ENCODE measurements around the gene KMT2B. TPM values are rescaled to one million over a fixed set of nuclear protein-coding genes. Genes with fewer than 3 reads are reported as not detected.

Gene KMT2B
- polyA plus RNA-seq, 3 donors = 31.2 to 39.1 (median 37.6) TPM

DNA sequence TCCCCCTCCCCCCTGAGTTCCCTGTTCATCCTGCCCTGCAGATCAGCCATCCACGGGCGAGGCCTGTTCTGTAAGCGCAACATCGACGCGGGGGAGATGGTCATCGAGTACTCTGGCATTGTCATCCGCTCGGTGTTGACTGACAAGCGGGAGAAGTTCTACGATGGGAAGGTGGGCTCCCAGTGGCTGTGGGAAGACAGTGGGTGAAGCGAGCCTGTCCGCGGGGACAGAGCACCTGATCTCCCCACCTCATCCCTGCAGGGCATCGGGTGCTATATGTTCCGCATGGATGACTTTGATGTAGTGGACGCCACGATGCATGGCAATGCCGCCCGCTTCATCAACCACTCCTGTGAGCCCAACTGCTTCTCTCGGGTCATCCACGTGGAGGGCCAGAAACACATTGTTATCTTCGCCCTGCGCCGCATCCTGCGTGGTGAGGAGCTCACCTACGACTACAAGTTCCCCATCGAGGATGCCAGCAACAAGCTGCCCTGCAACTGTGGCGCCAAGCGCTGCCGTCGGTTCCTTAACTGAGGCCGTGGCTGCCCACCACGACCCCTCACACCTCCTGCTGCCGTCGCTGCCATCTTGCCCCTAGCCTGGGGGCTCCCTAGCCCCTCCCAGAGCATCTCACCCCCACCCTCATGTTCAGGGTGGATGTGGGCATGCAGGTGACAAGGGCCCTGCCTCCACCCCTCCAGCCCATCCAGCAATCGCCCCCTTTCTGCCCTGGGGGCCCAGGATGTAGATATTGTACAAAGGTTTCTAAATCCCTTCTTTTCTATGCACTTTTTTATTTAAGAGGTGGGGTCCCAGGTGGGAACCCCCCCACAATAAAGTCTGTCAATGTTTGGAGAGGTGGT, 20.5 kb downstream of the KMT2B start:
- no peak for DNase-seq (ENCODE audit: extremely low read depth in 1 of 11, low read depth in 9 of 11, low spot score in 4 of 11)

DNA sequence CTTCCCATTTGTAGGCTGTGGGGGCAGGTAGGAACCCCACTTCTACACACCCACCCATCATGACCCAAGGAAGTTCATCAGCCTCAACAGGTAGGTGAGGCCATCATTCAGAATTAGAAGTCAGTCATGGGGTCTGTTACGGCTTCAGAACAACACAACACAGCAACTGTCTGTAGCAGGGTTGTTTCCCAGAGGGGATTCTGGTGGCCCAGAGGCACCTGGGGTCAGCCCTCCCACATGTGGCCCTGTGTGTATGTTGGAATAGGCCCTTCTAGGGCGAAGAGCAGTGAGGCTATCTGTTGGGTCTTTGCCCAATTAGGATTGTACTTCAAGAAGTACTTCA, 21.1 kb downstream of the KMT2B start:
- no peak for DNase-seq (ENCODE audit: extremely low read depth in 1 of 11, low read depth in 9 of 11, low spot score in 4 of 11)

DNA sequence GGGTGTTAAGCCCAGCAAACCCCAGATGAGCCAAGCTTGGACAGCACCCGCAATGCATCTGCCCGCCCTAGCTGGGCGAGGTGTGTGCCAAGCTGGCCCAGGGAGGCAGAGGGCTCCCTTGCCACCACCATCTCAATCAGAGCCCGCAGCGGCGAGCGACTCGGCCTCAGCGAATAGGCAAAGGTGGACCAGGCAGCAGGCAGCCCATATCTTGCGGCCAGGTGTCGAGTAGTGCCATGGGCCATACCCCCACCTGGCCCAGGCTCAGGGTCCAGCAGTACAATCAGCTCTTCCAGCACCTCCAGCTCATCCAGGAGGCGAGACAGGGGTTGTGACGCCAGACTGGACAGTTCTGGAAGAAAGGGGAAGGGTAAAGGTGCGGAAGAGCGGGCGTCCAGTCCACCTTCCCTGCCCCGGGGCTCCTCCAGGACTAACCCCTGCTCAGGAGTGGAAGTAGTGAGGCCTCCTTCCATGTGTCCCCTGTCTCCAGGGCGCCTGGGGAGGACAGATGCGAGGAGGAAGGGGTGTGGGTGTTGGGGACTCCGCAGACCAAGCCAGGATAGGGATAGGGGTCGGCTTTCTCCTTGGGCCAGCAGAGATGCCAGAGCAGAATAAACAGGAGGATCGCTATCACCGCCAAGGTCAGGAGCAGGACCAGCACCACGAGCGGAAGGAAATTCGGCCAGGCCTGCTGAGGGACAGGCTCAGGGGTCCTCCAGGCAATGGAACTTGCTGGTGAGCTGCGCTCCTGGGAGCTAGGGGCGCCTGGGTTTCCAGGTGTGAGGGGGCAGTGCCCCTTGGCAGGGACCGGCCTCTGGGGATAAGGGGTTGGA, 21.7 kb downstream of the KMT2B start:
- DNase-seq (ENCODE audit: extremely low read depth in 1 of 11, low read depth in 9 of 11, low spot score in 4 of 11) = no peak

DNA sequence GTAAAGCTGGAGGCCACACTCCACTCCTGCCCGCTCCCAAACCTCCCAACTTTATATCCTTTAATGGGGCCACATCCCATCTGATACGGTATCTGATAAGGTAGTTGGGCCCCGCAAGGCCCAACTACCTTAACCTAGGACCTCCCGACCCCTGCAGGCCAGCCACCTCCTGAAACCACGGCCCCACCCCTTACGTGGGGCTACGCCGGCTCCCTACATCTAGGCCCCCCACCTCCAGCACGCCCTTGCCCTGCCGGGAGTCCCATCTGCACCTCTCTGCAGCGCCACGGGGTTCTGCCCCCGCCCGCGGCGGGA, 22.3 kb downstream of the KMT2B start:
- no peak for DNase-seq (ENCODE audit: extremely low read depth in 1 of 11, low read depth in 9 of 11, low spot score in 4 of 11)

DNA sequence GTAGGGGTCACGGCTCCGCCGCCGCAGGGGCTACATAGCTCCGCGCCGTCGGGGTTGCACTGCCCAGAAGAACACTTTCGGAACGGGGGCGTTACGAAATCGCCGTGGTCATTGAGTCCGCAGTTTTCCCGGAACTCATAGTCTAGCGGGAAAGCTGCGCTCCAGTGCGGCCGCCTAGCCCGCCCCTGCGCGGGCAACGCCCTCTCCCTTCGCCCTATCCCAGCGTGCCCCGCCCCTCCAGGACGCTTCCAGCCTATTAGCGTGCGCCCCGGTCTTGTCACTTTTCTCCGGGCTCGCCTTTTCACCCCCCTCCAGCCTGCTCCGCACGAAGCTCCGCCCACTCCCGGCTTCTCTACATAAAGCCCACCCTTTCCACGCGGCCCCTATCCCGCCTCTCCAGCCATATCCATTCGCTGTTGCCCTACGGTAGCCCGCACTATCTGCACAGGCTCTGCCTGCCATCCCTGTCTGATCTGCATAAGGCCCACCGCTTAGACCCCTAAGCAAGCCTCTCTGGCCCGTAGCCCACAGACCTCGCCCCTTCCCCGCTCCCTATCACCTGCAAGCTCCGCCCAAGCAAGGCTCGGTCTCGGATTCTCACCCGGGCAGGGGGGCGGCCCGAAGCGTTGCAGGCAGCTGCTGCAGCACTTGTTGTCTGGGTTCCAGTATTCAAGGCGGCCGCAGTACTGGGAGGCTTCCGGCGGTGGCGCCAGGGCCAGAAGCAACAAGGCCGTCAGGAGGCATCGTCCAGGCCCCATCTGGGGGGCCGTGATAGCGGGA, 22.8 kb downstream of the KMT2B start:
- peak in 10 of 11 donors; percentile 89 to 97 (median 96) for DNase-seq (ENCODE audit: extremely low read depth in 1 of 11, low read depth in 9 of 11, low spot score in 4 of 11)

DNA sequence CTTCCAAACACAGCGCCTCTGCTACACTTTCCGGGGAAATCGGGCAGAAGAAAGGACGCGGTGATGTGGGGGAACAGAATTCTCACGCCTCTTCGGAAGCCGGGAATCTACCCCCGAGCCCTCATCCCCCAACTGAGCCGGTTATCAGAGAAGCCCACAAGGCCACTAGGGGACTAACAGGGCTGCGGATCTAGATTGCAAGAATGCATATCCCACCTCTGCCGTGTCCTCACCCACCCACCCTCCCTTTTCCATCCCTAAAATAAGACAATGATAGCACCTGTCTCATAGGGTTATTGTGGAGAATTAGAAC, 23.4 kb downstream of the KMT2B start:
- DNase-seq (ENCODE audit: extremely low read depth in 1 of 11, low read depth in 9 of 11, low spot score in 4 of 11) = no peak

DNA sequence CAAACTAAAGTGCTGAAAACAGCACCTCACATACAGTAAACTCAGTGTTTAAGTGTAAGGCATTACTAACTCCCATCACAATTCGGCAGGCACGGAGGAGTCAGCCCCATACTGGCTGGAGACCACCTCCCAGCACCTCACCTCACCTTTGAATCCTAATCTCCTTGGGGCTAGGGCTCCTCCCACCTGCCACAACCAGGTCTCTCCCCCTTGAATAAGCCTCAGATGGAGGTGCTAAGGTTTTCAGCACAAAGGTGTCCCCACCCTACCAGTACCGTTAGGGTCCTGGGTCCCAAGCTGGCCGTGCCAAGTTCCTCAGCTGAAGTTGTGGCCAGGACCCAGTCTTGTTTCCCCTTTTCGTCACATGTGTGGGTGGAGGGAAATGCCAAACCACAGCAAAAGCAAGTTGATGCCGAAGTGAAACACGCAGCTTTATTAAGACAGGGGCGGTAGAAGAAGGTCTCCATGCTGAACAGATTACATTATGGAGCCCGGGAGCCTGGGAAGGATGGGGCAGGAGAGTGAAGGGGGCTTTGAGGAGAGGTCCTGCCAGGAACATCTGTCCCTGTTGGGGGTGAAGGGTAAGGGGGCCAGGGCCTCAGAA, 24.4 kb downstream of the KMT2B start, which contains the start of gene IGFLR1:
Gene IGFLR1 (minus strand): TSS at position 332 of the 604 bp plus-strand sequence. CDS start 1,272 bp downstream, outside the sequence.
- DNase-seq (ENCODE audit: extremely low read depth in 1 of 11, low read depth in 9 of 11, low spot score in 4 of 11) = no peak

DNA sequence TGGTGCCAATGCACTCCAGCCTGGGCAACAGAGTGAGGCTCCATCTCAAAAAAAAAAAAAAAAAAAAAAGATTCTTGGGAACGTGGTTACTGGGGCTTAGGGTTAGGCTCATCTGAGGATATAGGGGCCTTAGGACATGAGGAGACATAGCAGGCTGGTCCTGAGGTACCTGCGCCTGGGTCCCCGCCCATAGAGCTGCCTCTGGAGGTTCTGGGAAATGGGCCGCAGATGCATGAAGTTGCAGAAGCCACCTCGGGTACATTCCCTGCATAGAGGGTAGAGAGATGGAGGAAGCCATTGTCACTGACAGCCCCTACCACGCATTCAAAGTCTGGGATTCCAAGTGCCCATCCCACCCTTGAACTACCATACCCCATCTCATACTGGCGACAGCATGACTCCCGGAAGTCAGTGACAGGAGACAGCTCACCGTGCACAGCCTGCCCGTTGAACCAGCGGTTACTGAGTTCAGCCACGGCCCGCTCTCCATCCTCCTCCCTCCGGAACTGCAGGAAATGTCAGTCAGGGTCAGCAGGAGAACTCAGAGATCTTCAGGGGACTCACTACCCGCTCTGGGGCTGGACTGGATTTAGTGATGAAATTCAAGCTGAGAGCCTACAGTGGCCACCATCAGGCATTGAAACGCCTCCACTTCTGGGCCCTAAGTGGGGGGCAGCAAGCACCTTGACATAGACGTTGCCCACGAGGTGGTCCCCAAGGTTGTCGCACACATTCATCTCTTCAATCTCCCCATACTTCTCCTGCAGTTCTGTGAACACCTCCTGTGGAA, 26.0 kb downstream of the KMT2B start:
- no peak for DNase-seq (ENCODE audit: extremely low read depth in 1 of 11, low read depth in 9 of 11, low spot score in 4 of 11)

DNA sequence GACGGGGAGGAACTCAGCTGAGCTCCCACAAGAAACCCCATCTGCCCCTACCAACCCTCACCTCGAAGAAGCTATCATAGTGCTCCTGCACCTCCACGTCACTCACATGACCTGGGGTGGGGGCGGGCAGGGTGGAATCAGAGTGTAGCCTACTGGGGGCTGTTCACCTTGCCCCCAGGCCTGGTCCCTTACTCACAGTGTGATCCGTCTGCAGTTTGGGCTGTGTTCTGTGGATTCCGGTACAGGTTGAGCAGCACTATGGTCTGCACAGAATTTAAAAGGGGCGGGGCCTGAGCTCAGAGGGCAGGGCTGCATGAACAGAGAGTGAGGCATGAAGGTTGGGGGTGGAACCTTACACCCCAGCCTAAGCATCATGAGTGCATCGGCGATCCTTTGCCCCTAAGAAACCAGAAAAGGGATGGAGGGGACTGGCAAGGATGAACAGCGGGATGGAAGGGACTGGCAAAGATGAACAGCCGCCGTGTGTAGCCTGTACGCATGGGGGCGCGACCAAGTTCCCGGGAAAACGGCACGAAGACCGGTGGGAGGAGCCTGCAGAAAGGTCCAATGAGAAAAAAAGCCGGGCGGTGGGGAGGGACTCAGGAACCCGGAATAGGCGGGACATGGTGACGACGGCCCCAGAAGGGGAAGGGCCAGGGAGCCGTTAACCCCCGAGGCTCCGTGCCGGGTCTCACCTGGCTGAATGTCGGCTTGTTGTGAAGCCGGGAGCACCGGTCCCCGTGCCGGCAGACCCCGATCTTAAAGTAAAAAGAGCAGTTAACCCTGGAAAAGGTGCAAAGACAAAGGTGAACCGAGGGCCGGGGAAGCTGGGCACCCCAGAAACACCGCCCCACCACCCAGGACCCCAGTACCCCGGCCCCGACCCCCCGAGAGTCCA, 26.9 kb downstream of the KMT2B start:
- peak in 10 of 11 donors; percentile 83 to 97 (median 92) for DNase-seq (ENCODE audit: extremely low read depth in 1 of 11, low read depth in 9 of 11, low spot score in 4 of 11)

DNA sequence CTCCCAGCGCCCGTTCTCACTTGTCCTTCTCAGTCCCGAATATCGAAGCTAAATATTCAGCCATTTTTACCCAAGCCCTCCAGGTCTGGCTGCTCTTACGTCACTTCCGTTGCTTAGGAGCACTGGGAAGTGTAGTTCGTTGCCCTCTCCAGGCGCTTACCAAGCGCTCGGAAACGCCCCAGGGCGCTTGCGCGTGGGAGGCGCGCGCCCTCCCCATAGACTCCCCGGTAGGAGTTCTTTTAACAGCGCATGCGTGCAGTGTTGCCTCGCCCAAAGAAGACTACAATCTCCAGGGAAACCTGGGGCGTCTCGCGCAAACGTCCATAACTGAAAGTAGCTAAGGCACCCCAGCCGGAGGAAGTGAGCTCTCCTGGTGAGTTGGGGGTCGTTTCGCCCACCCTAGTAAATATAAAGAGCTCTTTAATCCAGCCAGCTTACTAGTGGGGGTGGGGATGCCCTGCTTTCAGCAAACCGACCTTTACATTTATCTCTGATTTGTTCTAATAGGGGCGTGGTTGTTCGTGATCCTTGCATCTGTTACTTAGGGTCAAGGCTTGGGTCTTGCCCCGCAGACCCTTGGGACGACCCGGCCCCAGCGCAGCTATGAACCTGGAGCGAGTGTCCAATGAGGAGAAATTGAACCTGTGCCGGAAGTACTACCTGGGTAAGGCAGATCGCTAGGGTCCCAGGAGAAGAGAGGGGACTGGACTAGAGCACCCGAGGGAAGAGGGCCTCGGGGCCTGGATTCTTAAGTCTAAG, 27.7 kb downstream of the KMT2B start, which contains the start of the genes PSENEN and U2AF1L4:
Gene PSENEN (plus strand): TSS at position 324 of the 759 bp plus-strand sequence. CDS start 280 bp downstream, at position 604.
Gene U2AF1L4 (minus strand): TSS at position 91 of the 759 bp plus-strand sequence. CDS start 27 bp downstream, at position 64.
- DNase-seq (ENCODE audit: extremely low read depth in 1 of 11, low read depth in 9 of 11, low spot score in 4 of 11) = peak; percentile 96 to 100 (median 99)

DNA sequence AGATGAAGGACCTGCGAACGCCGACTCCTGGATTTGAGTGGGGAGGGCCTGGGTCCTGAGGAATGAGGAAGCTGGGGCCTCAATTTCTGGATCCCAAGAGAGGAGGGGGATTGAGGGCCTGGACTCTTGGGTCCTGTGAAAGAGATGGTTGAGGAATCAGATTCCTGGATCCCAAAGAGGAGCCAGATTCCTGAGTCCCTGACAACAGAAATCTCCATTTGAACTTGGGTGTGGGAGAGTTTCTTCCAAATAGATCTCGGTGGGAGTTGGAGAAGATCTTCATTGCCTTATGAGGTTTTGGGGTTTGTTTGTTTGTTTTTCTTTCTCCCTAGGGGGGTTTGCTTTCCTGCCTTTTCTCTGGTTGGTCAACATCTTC, 28.3 kb downstream of the KMT2B start:
- no peak for DNase-seq (ENCODE audit: extremely low read depth in 1 of 11, low read depth in 9 of 11, low spot score in 4 of 11)

DNA sequence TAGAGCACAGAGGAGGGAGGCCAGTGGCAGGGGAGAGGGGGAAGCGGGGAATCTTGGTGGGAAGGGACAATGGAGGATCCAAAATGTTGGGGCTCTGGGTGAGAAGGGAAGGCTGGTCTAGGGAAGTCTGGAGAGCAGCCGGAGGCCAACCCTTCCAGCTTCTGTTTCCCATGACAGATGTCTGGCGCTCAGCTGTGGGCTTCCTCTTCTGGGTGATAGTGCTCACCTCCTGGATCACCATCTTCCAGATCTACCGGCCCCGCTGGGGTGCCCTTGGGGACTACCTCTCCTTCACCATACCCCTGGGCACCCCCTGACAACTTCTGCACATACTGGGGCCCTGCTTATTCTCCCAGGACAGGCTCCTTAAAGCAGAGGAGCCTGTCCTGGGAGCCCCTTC, 28.7 kb downstream of the KMT2B start:
- no peak for DNase-seq (ENCODE audit: extremely low read depth in 1 of 11, low read depth in 9 of 11, low spot score in 4 of 11)

DNA sequence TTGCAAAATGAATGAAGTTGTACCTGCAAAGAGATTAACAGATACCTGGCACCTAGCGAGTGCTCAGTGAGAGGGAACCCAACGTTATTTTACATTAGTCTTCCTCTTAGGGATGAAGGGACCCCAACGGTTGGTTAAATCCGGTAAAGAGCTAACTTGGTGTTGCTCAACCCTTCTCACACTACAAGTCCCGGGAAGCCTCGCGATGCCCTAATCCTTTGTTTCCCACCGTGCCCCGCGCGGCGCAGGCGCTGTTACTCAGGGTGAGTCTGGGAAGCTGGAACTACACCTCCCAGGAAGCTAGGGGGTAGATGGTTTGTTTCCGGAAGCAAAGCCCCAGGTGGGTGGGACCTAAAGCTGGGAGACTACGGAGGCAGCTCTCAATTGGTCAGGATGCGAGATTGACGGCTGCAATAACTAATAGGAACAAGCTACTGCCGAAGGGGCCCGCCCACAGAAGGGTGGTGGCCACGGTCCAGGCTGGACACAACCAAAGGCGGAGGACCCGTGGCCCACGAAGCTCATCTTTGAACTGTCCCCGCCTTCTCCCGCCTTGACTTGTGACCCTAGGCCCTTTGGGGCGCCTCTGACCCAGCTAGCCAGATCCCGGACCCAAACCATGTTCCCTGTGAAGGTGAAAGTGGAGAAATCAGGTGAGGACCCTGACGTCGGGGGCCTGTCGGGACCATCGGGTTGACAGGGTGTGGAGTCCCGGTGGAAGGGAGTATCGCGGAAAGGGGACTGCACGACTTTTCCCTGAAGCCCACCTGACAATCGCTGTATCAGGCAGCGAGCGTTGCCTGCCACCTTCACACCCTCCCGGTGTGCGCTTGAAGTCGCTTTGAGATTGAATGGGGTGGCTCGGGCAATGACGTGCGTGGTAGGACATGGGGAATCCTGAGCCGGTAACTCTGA, 30.6 kb downstream of the KMT2B start, which contains the start of gene LIN37:
Gene LIN37 (plus strand): TSS at position 471 of the 915 bp plus-strand sequence. CDS start 149 bp downstream, at position 620.
- peak; percentile 98 to 100 (median 99) for DNase-seq (ENCODE audit: extremely low read depth in 1 of 11, low read depth in 9 of 11, low spot score in 4 of 11)

DNA sequence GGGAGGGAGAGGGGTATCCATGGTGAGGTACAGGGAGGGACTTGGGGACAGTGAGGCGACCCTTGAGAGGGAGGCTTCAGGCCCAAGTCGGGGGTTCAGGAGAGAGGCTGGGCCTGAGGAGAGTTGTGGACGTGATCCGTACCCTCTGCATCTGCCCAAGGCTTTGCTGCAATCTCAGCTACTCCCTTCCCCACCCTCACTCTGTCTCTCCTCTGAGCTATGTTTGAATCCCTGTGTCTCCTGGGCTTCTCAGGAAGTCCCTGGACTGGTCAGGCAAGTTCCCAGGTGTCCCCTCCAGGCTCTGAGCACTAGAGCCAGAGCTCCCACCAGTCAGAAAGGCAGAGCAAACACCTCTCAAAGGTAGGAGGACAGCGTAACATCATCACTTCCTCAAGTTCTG, 32.4 kb downstream of the KMT2B start:
- DNase-seq (ENCODE audit: extremely low read depth in 1 of 11, low read depth in 9 of 11, low spot score in 4 of 11) = no peak
